ENCODE measurements around the gene GMDS. TPM values are rescaled to one million over a fixed set of nuclear protein-coding genes. Genes with fewer than 3 reads are reported as not detected.

The GMDS gene
- total RNA-seq, 1 experiment from 2014 or later, result 35.0 TPM

DNA sequence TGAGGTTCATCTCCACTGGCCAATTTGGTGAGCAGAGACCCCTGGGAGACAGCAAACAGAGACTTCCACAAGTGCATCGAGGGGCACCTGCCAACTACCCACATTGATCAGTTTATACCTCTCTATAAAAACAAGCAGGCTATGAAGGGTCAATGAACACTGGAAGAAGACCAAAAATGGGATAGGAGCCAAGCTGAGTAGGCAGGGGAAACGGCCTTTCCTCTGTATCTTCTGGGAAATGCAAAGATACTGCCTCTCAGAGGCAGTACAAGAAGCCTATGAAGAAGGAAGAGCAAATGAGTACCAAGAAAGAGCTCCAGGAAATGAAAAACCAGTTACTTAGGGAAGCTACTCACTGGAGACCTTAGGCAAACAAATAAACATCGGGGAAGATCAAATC, 247.7 kb downstream of the GMDS start:
- H3K36me3 Mint-ChIP-seq, result no peaks in the 10 kb centered on the region
- TF ChIP-seq, protein P1, sequence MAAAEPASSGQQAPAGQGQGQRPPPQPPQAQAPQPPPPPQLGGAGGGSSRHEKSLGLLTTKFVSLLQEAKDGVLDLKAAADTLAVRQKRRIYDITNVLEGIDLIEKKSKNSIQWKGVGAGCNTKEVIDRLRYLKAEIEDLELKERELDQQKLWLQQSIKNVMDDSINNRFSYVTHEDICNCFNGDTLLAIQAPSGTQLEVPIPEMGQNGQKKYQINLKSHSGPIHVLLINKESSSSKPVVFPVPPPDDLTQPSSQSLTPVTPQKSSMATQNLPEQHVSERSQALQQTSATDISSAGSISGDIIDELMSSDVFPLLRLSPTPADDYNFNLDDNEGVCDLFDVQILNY (CRISPR knock-in tag; IDR thresholded peaks at IDR 0.05), result no peak
- TF ChIP-seq KAT7 (CRISPR knock-in tag; IDR thresholded peaks at IDR 0.05; ENCODE audit: borderline replicate concordance) (no peak), GRHL2 (CRISPR knock-in tag; IDR thresholded peaks at IDR 0.05; ENCODE audit: insufficient replicate concordance, severe bottlenecking) (no peak), SOX15 (CRISPR knock-in tag; IDR thresholded peaks at IDR 0.05) (no peak), GTF2I (CRISPR knock-in tag; conservative IDR thresholded peaks at IDR 0.05) (no peak), RELA (CRISPR knock-in tag; IDR thresholded peaks at IDR 0.05; ENCODE audit: borderline replicate concordance) (no peak), TEAD1 (CRISPR knock-in tag; IDR thresholded peaks at IDR 0.05) (no peak), SMAD4 (CRISPR knock-in tag; IDR thresholded peaks at IDR 0.05) (no peak), TCF7 (CRISPR knock-in tag; IDR thresholded peaks at IDR 0.05; ENCODE audit: low read depth) (no peak), ATF1 (CRISPR knock-in tag; IDR thresholded peaks at IDR 0.05) (no peak), CBFB (CRISPR knock-in tag; IDR thresholded peaks at IDR 0.05; ENCODE audit: low read depth) (no peak), RORB (CRISPR knock-in tag; IDR thresholded peaks at IDR 0.05) (no peak), FOXJ3 (CRISPR knock-in tag; IDR thresholded peaks at IDR 0.05; ENCODE audit: borderline replicate concordance) (no peak), ZNF423 (CRISPR knock-in tag; IDR thresholded peaks at IDR 0.05) (no peak)
- TF ChIP-seq, protein P2, sequence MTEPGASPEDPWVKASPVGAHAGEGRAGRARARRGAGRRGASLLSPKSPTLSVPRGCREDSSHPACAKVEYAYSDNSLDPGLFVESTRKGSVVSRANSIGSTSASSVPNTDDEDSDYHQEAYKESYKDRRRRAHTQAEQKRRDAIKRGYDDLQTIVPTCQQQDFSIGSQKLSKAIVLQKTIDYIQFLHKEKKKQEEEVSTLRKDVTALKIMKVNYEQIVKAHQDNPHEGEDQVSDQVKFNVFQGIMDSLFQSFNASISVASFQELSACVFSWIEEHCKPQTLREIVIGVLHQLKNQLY (CRISPR knock-in tag; IDR thresholded peaks at IDR 0.05), result no peak
- TF ChIP-seq, protein P3, sequence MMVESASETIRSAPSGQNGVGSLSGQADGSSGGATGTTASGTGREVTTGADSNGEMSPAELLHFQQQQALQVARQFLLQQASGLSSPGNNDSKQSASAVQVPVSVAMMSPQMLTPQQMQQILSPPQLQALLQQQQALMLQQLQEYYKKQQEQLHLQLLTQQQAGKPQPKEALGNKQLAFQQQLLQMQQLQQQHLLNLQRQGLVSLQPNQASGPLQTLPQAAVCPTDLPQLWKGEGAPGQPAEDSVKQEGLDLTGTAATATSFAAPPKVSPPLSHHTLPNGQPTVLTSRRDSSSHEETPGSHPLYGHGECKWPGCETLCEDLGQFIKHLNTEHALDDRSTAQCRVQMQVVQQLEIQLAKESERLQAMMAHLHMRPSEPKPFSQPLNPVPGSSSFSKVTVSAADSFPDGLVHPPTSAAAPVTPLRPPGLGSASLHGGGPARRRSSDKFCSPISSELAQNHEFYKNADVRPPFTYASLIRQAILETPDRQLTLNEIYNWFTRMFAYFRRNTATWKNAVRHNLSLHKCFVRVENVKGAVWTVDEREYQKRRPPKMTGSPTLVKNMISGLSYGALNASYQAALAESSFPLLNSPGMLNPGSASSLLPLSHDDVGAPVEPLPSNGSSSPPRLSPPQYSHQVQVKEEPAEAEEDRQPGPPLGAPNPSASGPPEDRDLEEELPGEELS (CRISPR knock-in tag; IDR thresholded peaks at IDR 0.05), result no peak
- TF ChIP-seq, protein P4, sequence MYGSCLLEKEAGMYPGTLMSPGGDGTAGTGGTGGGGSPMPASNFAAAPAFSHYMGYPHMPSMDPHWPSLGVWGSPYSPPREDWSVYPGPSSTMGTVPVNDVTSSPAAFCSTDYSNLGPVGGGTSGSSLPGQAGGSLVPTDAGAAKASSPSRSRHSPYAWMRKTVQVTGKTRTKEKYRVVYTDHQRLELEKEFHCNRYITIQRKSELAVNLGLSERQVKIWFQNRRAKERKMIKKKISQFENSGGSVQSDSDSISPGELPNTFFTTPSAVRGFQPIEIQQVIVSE (CRISPR knock-in tag; IDR thresholded peaks at IDR 0.05; ENCODE audit: borderline replicate concordance), result no peak
- TF ChIP-seq, protein P5, sequence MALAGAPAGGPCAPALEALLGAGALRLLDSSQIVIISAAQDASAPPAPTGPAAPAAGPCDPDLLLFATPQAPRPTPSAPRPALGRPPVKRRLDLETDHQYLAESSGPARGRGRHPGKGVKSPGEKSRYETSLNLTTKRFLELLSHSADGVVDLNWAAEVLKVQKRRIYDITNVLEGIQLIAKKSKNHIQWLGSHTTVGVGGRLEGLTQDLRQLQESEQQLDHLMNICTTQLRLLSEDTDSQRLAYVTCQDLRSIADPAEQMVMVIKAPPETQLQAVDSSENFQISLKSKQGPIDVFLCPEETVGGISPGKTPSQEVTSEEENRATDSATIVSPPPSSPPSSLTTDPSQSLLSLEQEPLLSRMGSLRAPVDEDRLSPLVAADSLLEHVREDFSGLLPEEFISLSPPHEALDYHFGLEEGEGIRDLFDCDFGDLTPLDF (CRISPR knock-in tag; IDR thresholded peaks at IDR 0.05), result no peak
- TF ChIP-seq, protein P6, sequence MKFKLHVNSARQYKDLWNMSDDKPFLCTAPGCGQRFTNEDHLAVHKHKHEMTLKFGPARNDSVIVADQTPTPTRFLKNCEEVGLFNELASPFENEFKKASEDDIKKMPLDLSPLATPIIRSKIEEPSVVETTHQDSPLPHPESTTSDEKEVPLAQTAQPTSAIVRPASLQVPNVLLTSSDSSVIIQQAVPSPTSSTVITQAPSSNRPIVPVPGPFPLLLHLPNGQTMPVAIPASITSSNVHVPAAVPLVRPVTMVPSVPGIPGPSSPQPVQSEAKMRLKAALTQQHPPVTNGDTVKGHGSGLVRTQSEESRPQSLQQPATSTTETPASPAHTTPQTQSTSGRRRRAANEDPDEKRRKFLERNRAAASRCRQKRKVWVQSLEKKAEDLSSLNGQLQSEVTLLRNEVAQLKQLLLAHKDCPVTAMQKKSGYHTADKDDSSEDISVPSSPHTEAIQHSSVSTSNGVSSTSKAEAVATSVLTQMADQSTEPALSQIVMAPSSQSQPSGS (CRISPR knock-in tag; IDR thresholded peaks at IDR 0.05; ENCODE audit: borderline replicate concordance, low read depth), result no peak
- TF ChIP-seq, protein P7, sequence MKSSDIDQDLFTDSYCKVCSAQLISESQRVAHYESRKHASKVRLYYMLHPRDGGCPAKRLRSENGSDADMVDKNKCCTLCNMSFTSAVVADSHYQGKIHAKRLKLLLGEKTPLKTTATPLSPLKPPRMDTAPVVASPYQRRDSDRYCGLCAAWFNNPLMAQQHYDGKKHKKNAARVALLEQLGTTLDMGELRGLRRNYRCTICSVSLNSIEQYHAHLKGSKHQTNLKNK (CRISPR knock-in tag; IDR thresholded peaks at IDR 0.05), result no peak
- POLR2A ChIA-PET, result no interaction called here
- no peak for ATAC-seq
- no peaks in the 10 kb centered on the region for H3K4me1 Mint-ChIP-seq
- no peak overlapping the region for H3K4me3 Mint-ChIP-seq
- H3K27ac Mint-ChIP-seq, result no peak overlapping the region
- no peaks in the 10 kb centered on the region for H3K27me3 Mint-ChIP-seq (ENCODE audit: low read depth)
- CTCF ChIA-PET, result no interaction called here
- DNase-seq (ENCODE audit: low spot score), result no peak
- peaks cover 6% of the 10 kb centered on the region; the same call in 1 of the 2 replicates for H3K9me3 Mint-ChIP-seq

Measured in WTC11 (cell line).